Thymus (tissue), 11 donors: ENCODE results near the gene METRNL. TPM values are rescaled to one million over a fixed set of nuclear protein-coding genes. Genes with fewer than 3 reads are reported as not detected.

Source experiments
- DNase-seq, 9 donors: peaks; one replicate each; pipeline ENCODE4 v3.0.0-alpha.2; 2013; ENCODE audit warnings: low spot score in 9 of 9, low read depth in 6 of 9, missing footprints in 1 of 9
- H3K27ac ChIP-seq, 2 donors: one replicate each; pipeline ENCODE4 v1.5.1; 2013; ENCODE audit warnings: control low read depth in 1 of 2, low read depth in 1 of 2, low read length in 1 of 2, mild to moderate bottlenecking in 1 of 2, moderate library complexity in 1 of 2
- H3K27me3 ChIP-seq, 2 donors: one replicate each; pipeline ENCODE4 v1.5.1; 2013; ENCODE audit warnings: low read length in 1 of 2; ENCODE audit not compliant: control insufficient read depth in 2 of 2, insufficient read depth in 1 of 2
- H3K36me3 ChIP-seq, 2 donors: one replicate each; pipeline ENCODE4 v1.5.1; 2013; ENCODE audit warnings: low read length in 1 of 2, mild to moderate bottlenecking in 1 of 2, moderate library complexity in 1 of 2; ENCODE audit not compliant: control insufficient read depth in 2 of 2, insufficient read depth in 2 of 2
- H3K4me1 ChIP-seq, 2 donors: one replicate each; pipeline ENCODE4 v1.5.1; 2013; ENCODE audit warnings: low read length in 2 of 2; ENCODE audit not compliant: control insufficient read depth in 2 of 2, insufficient read depth in 2 of 2
- H3K4me3 ChIP-seq, 2 donors: one replicate each; pipeline ENCODE4 v1.5.1; 2013; ENCODE audit warnings: low read length in 2 of 2, control low read depth in 1 of 2, mild to moderate bottlenecking in 1 of 2
- H3K9me3 ChIP-seq, 2 donors: one replicate each; pipeline ENCODE4 v1.5.1; 2013; ENCODE audit warnings: low read length in 1 of 2, mild to moderate bottlenecking in 1 of 2; ENCODE audit not compliant: control insufficient read depth in 2 of 2, insufficient read depth in 1 of 2
- WGBS: extraction: QIAGEN DNeasy Blood & Tissue Kit; methylation state at CpG from one replicate; pipeline ENCODE4 v1.1.7; 2013; 5-methylcytosine and 5-hydroxymethylcytosine counted together
- polyA plus RNA-seq: library from polyadenylated mRNA; stranded (reverse); fragments of 200-250 nt; gene quantifications from one replicate; pipeline ENCODE4 v1.2.3, GENCODE V29; 2013
- total RNA-seq: library from RNA; stranded (reverse); fragments of 120-200 nt; gene quantifications from one replicate; pipeline ENCODE4 v1.2.4, GENCODE V29; 2013
- donor health status: healthy.

Gene METRNL
- total and polyA plus RNA-seq, 2 donors, result 7.7 to 42.8 TPM

GRCh38 chr17:83113381-83113780 is 34.0 kb downstream of the METRNL start:
- H3K4me1 ChIP-seq, result peaks cover 0 to under 1% of the 10 kb centered on the region in 2 donors
- no peak for DNase-seq
- H3K27me3 ChIP-seq, result peaks cover 0 to 13% of the 10 kb centered on the region in 2 donors
- H3K4me3 ChIP-seq, result no peak overlapping the region
- H3K27ac ChIP-seq, result no peak overlapping the region
- 96% methylated on average over 11 of the region's 11 CpGs for WGBS
- H3K36me3 ChIP-seq, result no peaks in the 10 kb centered on the region
- H3K9me3 ChIP-seq, result no peaks in the 10 kb centered on the region

GRCh38 chr17:83113792-83114191 is 34.4 kb downstream of the METRNL start:
- no peak for DNase-seq
- peaks cover 0 to 15% of the 10 kb centered on the region in 2 donors for H3K27me3 ChIP-seq
- H3K4me1 ChIP-seq, result peaks cover 0 to 4% of the 10 kb centered on the region in 2 donors
- WGBS, result 97% methylated on average over 22 of the region's 22 CpGs
- no peaks in the 10 kb centered on the region for H3K36me3 ChIP-seq
- H3K4me3 ChIP-seq, result no peak overlapping the region
- H3K9me3 ChIP-seq, result no peaks in the 10 kb centered on the region
- no peak overlapping the region for H3K27ac ChIP-seq

- no peaks in the 10 kb centered on the region for H3K9me3 ChIP-seq
- peaks cover 0 to 8% of the 10 kb centered on the region in 2 donors for H3K4me1 ChIP-seq
- H3K27ac ChIP-seq, result no peak overlapping the region
- no peak overlapping the region for H3K4me3 ChIP-seq
- no peak for DNase-seq
- no peaks in the 10 kb centered on the region for H3K36me3 ChIP-seq
- WGBS, result 97% methylated on average over 15 of the region's 15 CpGs
- H3K27me3 ChIP-seq, result peaks cover 0 to 16% of the 10 kb centered on the region in 2 donors
Measured at GRCh38 chr17:83114706-83115105, 35.3 kb downstream of the METRNL start.

GRCh38 chr17:83115202-83115651 is 35.8 kb downstream of the METRNL start:
- DNase-seq, result no peak
- Histone ChIP-seq H3K4me3 (no peak overlapping the region), H3K36me3 (no peaks in the 10 kb centered on the region), H3K4me1 (peaks cover 0 to 8% of the 10 kb centered on the region in 2 donors), H3K27me3 (peaks cover 0 to 16% of the 10 kb centered on the region in 2 donors), H3K27ac (no peak overlapping the region), H3K9me3 (no peaks in the 10 kb centered on the region)
- 93% methylated on average over 19 of the region's 19 CpGs for WGBS

- Histone ChIP-seq H3K4me1 (peaks cover 0 to 11% of the 10 kb centered on the region in 2 donors), H3K9me3 (no peaks in the 10 kb centered on the region), H3K4me3 (no peak overlapping the region), H3K27ac (no peak overlapping the region), H3K36me3 (no peaks in the 10 kb centered on the region), H3K27me3 (peaks cover 0 to 20% of the 10 kb centered on the region in 2 donors)
- WGBS, result 80% methylated on average over 18 of the region's 18 CpGs
- no peak for DNase-seq
Measured at GRCh38 chr17:83115832-83116231, 36.4 kb downstream of the METRNL start.

GRCh38 chr17:83116311-83116771 is 36.9 kb downstream of the METRNL start:
- Histone ChIP-seq H3K27ac (no peak overlapping the region), H3K4me1 (peaks cover 0 to 11% of the 10 kb centered on the region in 2 donors), H3K9me3 (no peaks in the 10 kb centered on the region), H3K27me3 (peaks cover 0 to 18% of the 10 kb centered on the region in 2 donors), H3K4me3 (no peak overlapping the region), H3K36me3 (no peaks in the 10 kb centered on the region)
- WGBS, result 96% methylated on average over 23 of the region's 23 CpGs
- no peak for DNase-seq

- peaks cover 0 to 11% of the 10 kb centered on the region in 2 donors for H3K4me1 ChIP-seq
- no peaks in the 10 kb centered on the region for H3K36me3 ChIP-seq
- no peaks in the 10 kb centered on the region for H3K9me3 ChIP-seq
- no peak overlapping the region for H3K4me3 ChIP-seq
- 96% methylated on average over 21 of the region's 21 CpGs for WGBS
- H3K27me3 ChIP-seq, result peaks cover 0 to 20% of the 10 kb centered on the region in 2 donors
- DNase-seq, result no peak
- H3K27ac ChIP-seq, result no peak overlapping the region
Measured at GRCh38 chr17:83116783-83117555, 37.6 kb downstream of the METRNL start.

GRCh38 chr17:83117583-83117982 is 38.2 kb downstream of the METRNL start:
- Histone ChIP-seq H3K36me3 (no peaks in the 10 kb centered on the region), H3K9me3 (no peaks in the 10 kb centered on the region), H3K27ac (no peak overlapping the region), H3K27me3 (peaks cover 4 to 27% of the 10 kb centered on the region in 2 donors), H3K4me3 (no peak overlapping the region), H3K4me1 (peaks cover 0 to 11% of the 10 kb centered on the region in 2 donors)
- no peak for DNase-seq
- WGBS, result 75% methylated on average over 5 of the region's 5 CpGs

- Histone ChIP-seq H3K36me3 (no peaks in the 10 kb centered on the region), H3K27ac (no peak overlapping the region), H3K4me1 (peaks cover 0 to 11% of the 10 kb centered on the region in 2 donors), H3K27me3 (peaks cover 4 to 31% of the 10 kb centered on the region in 2 donors), H3K4me3 (no peak overlapping the region), H3K9me3 (no peaks in the 10 kb centered on the region)
- WGBS, result 94% methylated on average over 22 of the region's 22 CpGs
- no peak for DNase-seq
Measured at GRCh38 chr17:83118071-83118841, 38.8 kb downstream of the METRNL start.
